ENCODE data around the gene TMEM86B. TPM values are rescaled to one million over a fixed set of nuclear protein-coding genes. Genes with fewer than 3 reads are reported as not detected.
A peak's percentile ranks its signal among the peaks of the same experiment; 100 is the strongest.

TMEM86B gene
- total and polyA plus RNA-seq, 8 donors: 1.0 to 27.3 (median 1.6) TPM

DNA sequence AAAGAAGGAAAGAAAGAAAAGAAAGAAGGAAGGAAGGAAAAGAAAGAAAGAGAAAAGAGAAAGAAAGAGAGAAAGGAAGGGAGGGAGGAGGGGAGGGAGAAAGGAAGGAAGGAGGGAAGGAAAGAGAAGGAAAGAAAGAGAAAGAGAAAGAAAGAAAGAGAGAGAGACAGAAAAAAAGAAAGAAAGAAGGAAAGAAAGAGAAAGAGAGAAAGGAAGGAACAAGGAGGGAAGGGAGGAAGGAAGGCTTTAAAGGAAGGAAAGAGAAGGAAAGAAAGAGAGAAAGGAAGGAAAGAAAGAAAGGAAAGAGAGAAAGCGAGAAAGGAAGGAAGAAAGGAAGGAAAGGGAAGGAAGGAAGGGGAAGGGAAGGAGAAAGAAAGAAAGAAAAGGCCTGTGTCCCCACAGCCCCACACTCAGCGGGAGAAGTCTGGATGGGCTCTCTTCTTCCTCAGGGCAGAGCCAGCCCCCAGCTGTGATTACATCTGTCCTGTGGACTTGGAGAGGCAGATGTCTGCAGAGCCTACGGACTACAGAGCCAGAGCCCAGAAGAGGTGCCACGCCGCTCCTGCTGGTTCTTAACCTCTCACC, 28.9 kb downstream of the TMEM86B start:
- TF ChIP-seq, protein P1, sequence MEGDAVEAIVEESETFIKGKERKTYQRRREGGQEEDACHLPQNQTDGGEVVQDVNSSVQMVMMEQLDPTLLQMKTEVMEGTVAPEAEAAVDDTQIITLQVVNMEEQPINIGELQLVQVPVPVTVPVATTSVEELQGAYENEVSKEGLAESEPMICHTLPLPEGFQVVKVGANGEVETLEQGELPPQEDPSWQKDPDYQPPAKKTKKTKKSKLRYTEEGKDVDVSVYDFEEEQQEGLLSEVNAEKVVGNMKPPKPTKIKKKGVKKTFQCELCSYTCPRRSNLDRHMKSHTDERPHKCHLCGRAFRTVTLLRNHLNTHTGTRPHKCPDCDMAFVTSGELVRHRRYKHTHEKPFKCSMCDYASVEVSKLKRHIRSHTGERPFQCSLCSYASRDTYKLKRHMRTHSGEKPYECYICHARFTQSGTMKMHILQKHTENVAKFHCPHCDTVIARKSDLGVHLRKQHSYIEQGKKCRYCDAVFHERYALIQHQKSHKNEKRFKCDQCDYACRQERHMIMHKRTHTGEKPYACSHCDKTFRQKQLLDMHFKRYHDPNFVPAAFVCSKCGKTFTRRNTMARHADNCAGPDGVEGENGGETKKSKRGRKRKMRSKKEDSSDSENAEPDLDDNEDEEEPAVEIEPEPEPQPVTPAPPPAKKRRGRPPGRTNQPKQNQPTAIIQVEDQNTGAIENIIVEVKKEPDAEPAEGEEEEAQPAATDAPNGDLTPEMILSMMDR (IDR thresholded peaks at IDR 0.05): no peak
- Histone ChIP-seq H3K27ac (no peak overlapping the region), H3K9me3 (no peaks in the 10 kb centered on the region), H3K4me1 (no peaks in the 10 kb centered on the region), H3K4me3 (no peak overlapping the region), H3K27me3 (no peaks in the 10 kb centered on the region), H3K36me3 (peaks cover 0 to 10% (median 0%) of the 10 kb centered on the region in 3 donors)
- DNase-seq (no peak), ATAC-seq (no peak), FAIRE-seq (no peak)
- intact Hi-C loops (cut with DNase I): no loop called here
- 72 to 74% methylated on average over 5 of the region's 5 CpGs for WGBS, 2 donors

DNA sequence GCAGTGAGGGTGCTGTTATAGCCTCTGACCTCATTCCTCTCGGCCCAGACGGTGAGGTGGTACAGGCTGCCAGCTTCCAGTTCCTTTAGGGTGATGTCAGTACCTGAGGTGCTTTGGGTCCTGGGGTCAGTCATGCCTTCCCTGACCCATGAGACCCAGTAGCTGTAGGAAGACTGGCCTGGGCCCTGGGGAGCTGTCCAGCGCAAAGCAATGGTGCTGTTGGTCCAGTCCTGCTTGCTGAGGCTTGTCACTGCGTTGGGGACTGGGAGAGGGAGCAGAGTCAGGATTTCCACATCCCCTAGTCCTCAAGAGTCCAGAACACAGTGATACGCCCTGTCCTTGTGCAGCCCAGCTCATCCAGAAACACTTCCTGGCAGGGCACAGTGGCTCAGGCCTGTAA, 29.9 kb downstream of the TMEM86B start:
- WGBS, 2 donors: 63 to 68% methylated on average over 5 of the region's 5 CpGs

DNA sequence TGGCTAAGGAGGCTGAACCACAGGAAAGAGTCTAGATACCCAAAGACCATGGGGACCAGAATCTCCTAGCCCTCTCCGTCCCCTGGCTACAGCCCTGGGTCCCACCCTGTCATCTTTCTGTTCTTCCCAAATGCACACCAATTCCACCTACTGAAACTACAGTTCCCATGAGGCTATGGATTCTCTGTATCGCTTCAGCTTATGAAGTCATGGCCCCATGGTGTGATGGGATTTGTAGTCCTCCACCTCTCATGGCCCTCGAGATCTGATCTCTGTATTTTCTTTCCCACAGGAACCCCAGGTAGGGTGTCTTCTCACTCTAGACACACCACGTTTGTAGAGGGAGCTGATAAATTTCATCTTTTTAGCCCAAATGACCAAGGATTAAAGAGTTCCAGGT, 31.0 kb downstream of the TMEM86B start:
- no peak for DNase-seq
- Histone ChIP-seq H3K36me3 (peaks cover 0 to 7% (median 0%) of the 10 kb centered on the region in 3 donors), H3K9me3 (no peaks in the 10 kb centered on the region), H3K4me1 (no peaks in the 10 kb centered on the region), H3K27me3 (no peaks in the 10 kb centered on the region), H3K27ac (no peak overlapping the region), H3K4me3 (no peak overlapping the region)
- no peak for FAIRE-seq
- intact Hi-C loops (cut with DNase I): no loop called here
- peak in 1 of 4 donors; percentile 32 for ATAC-seq
- WGBS, 2 donors: 73 to 79% methylated on average over 4 of the region's 4 CpGs
- TF ChIP-seq, protein P1 (IDR thresholded peaks at IDR 0.05): no peak

More for the DNA sequence above, 29.9 kb downstream of the TMEM86B start:
- peaks cover 0 to 7% (median 0%) of the 10 kb centered on the region in 3 donors for H3K36me3 ChIP-seq
- no peak for FAIRE-seq
- H3K4me1 ChIP-seq: no peaks in the 10 kb centered on the region
- TF ChIP-seq, protein P1 (IDR thresholded peaks at IDR 0.05): no peak
- H3K27ac ChIP-seq: no peak overlapping the region
- no peaks in the 10 kb centered on the region for H3K27me3 ChIP-seq
- ATAC-seq: no peak
- no peak overlapping the region for H3K4me3 ChIP-seq
- DNase-seq: no peak
- intact Hi-C loops (cut with DNase I): no loop called here
- H3K9me3 ChIP-seq: no peaks in the 10 kb centered on the region

DNA sequence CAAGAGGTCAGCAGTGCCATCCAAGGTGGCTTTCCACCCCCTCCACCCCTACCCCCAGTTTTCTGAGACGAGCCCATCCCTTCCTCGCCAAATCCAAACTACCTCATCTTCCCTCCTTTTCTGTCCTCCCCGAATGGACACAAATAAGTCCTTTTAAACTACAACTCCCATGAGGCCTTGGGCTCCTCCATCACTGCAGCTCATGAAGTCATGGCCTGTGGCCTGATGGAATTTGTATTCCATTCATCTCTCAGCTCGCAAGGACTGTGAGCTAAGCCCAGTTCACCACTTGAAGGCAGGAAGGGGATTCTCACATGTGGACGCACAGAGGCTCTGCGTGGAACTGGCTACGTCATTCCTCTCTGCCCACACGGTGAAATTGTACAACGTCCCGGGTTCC, 31.8 kb downstream of the TMEM86B start:
- no peaks in the 10 kb centered on the region for H3K27me3 ChIP-seq
- no peaks in the 10 kb centered on the region for H3K9me3 ChIP-seq
- no peak for ATAC-seq
- FAIRE-seq: no peak
- TF ChIP-seq, protein P1 (IDR thresholded peaks at IDR 0.05): no peak
- H3K36me3 ChIP-seq: peaks cover 0 to 7% (median 0%) of the 10 kb centered on the region in 3 donors
- no peak for DNase-seq
- H3K4me3 ChIP-seq: no peak overlapping the region
- no peaks in the 10 kb centered on the region for H3K4me1 ChIP-seq
- WGBS, 2 donors: 90% methylated on average over 10 of the region's 10 CpGs
- no peak overlapping the region for H3K27ac ChIP-seq
- intact Hi-C loops (cut with DNase I): no loop called here

DNA sequence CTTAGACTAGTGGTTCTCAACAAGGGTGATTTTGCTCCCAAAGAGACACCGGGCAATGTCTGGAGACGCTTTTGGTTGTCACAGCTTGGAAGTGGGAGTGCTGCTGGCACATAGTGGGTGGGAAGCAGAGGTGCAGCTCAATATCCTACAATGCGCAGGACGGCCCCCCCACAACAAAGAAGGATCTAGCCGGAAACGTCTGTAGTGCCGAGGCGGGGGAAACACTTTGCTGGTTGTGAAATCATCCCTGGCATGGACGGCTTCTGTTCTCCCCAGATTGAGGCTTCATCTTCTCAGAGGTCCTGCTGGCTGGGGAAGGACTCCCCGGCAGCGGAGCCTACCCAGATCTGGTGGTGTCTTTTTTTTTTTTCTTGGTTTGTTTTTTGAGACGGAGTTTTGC, 35.1 kb downstream of the TMEM86B start:
- no peak for FAIRE-seq
- H3K27me3 ChIP-seq: no peaks in the 10 kb centered on the region
- no peak overlapping the region for H3K4me3 ChIP-seq
- TF ChIP-seq, protein P1 (IDR thresholded peaks at IDR 0.05): no peak
- no peaks in the 10 kb centered on the region for H3K9me3 ChIP-seq
- ATAC-seq: no peak
- intact Hi-C loops (cut with DNase I): no loop called here
- H3K36me3 ChIP-seq: no peaks in the 10 kb centered on the region
- no peaks in the 10 kb centered on the region for H3K4me1 ChIP-seq
- 80 to 84% methylated on average over 12 of the region's 12 CpGs for WGBS, 2 donors
- no peak overlapping the region for H3K27ac ChIP-seq
- DNase-seq: no peak
